PC-9 (cell line): ENCODE measurements around the gene LAMC2.

ENCODE experiments used
- EZH2 ChIP-seq: fragments of 200-600 bp; sonication (generic); IDR thresholded peaks from 2 replicates; pipeline ENCODE4 v1.8.0; 2017; ENCODE audit warnings: antibody characterized with exemption, low read depth
- TF ChIP-seq, protein P1 (sequence below): fragments of 200-600 bp; sonication (generic); conservative IDR thresholded peaks from 2 replicates; pipeline ENCODE4 v1.6.1; 2017; ENCODE audit warnings: mixed run types, antibody characterized with exemption, mild to moderate bottlenecking, moderate library complexity

- TF ChIP-seq, protein P1, sequence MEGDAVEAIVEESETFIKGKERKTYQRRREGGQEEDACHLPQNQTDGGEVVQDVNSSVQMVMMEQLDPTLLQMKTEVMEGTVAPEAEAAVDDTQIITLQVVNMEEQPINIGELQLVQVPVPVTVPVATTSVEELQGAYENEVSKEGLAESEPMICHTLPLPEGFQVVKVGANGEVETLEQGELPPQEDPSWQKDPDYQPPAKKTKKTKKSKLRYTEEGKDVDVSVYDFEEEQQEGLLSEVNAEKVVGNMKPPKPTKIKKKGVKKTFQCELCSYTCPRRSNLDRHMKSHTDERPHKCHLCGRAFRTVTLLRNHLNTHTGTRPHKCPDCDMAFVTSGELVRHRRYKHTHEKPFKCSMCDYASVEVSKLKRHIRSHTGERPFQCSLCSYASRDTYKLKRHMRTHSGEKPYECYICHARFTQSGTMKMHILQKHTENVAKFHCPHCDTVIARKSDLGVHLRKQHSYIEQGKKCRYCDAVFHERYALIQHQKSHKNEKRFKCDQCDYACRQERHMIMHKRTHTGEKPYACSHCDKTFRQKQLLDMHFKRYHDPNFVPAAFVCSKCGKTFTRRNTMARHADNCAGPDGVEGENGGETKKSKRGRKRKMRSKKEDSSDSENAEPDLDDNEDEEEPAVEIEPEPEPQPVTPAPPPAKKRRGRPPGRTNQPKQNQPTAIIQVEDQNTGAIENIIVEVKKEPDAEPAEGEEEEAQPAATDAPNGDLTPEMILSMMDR, result no peak
- no peak for TF ChIP-seq EZH2
Measured at GRCh38 chr1:183223467-183223866, 37.4 kb downstream of the LAMC2 start.
